GM10248 (cell line): ENCODE data around the gene GRID1.

Experiments
- CTCF ChIA-PET: fragments of 300-600 bp; sonication (Branson Sonifier 250); formaldehyde crosslinking; extraction: SDS; loops from one replicate; lab custom pipeline; 2021; ENCODE audit warnings: antibody characterized with exemption; lab: Yijun Ruan, JAX
- POLR2A ChIA-PET: fragments of 350-650 bp; sonication (Branson Sonifier 250); formaldehyde crosslinking; extraction: SDS; loops from one replicate; lab custom pipeline; 2020; ENCODE audit warnings: antibody characterized with exemption; lab: Yijun Ruan, JAX
- DNase-seq: peaks from one replicate; pipeline ENCODE4 v3.0.0; 2012; ENCODE audit errors: extremely low spot score
- CTCF ChIP-seq: IDR thresholded peaks from 2 replicates; pipeline ENCODE4 v1.5.1; 2012; ENCODE audit warnings: mild to moderate bottlenecking, low read depth; ENCODE audit errors: extremely low read depth, missing control alignments, control extremely low read depth

Gene GRID1

GRCh38 chr10:86355571-86356038 is 11.0 kb downstream of the GRID1 start:
- no peak for DNase-seq
- TF ChIP-seq CTCF = no peak
- POLR2A ChIA-PET = no interaction called here
- CTCF ChIA-PET = interaction anchor here (1.3 kb wide), 1 partner anchor 20 kb away, joined by 4 read pairs; no protein-coding TSS in a partner anchor

DNA sequence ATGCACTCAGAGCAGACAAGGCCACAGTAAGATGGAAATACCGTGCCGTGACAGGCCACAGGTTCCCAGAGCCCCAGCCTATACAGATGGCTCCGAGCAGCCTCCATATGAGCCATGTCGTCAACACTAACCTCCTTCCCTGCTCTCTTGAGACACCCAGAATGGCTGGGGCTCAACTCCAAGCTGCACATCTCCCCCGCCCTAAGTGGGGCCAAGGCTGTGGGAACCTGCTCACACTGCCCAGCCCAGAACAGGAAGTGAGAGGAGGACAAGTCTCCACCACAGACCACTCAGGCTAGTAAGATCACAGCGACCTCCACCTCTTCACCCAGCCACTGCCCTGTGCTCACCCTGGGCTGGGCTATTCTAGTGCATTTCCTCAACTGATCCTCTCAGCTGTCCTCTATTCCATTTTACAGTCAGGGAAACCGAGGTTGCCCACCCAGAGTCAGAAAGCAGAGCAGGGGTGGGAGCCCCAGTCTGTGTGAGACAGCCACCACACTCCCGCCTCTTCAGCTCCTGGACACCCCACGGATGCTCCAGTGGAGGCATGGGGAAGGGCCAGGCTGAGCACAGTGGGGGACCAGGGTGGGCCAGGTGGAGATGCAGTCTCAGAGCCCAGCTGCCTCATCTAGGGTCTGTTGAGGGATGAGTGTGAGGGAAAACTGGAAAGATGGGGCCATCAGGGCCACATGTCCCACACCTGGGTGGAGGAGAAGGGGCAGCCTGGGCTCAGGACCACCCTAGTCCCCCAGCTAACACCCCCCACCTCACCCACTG is 11.6 kb downstream of the GRID1 start:
- CTCF ChIA-PET = interaction anchor here (1.3 kb wide), 1 partner anchor 21 kb away, joined by 4 read pairs; no protein-coding TSS in a partner anchor
- peak; percentile 41 for DNase-seq
- POLR2A ChIA-PET = no interaction called here
- TF ChIP-seq CTCF = no peak

DNA sequence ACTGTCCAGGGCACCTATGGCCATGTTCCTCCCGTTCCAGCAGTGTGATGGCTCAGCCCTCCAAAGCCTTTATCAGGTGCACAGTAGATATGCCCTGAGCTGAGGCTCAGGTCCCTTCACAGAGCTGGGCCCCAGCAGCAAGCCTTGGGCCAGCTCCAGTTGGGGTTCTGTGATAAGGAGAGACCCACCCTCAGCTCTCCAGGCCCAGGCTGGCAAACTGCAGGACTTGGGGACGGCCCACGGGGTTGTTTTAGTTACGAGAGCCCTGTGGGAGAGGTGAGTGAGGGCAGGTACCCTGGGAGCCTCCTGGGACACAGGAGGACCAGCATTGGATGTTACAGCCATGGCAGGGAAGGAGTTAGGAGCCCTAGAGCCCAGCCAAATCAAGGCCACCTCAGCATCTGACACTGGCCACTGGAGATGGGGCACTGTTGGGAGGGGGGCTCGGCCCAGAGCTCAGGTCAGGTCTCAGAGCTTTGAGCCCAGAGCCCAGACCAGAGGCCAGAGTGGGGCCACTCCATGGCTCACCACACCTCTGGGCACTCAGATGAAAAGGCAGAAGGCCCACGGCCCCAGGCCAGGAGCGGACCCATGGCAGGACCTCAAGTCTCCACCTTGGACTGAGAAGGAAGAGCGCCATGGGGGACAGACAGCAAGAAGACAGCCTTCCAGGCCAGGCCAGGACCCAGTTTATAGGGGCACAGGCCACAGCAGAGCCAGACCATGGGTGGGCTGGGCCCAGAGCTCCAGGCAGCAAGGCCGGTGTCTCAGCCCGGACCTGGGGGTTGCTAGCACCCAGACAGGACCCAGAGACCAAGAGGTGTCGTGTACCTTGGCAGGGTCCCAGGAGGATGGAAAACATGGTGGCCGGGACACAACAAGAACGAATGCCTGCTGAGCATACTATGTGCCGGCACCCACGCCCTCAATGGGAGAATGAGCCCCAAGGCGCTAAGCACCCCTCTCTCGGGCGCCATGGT is 12.8 kb downstream of the GRID1 start:
- no peak for DNase-seq
- POLR2A ChIA-PET = no interaction called here
- CTCF ChIA-PET = interaction anchor here (0.7 to 1.3 kb wide), 2 partner anchors 9 to 34 kb away, joined by 3 read pairs; no protein-coding TSS in a partner anchor
- TF ChIP-seq CTCF = no peak

GRCh38 chr10:86350897-86351296 is 15.7 kb downstream of the GRID1 start:
- ChIA-PET POLR2A (no interaction called here), CTCF (no interaction called here)
- no peak for DNase-seq
- no peak for TF ChIP-seq CTCF

DNA sequence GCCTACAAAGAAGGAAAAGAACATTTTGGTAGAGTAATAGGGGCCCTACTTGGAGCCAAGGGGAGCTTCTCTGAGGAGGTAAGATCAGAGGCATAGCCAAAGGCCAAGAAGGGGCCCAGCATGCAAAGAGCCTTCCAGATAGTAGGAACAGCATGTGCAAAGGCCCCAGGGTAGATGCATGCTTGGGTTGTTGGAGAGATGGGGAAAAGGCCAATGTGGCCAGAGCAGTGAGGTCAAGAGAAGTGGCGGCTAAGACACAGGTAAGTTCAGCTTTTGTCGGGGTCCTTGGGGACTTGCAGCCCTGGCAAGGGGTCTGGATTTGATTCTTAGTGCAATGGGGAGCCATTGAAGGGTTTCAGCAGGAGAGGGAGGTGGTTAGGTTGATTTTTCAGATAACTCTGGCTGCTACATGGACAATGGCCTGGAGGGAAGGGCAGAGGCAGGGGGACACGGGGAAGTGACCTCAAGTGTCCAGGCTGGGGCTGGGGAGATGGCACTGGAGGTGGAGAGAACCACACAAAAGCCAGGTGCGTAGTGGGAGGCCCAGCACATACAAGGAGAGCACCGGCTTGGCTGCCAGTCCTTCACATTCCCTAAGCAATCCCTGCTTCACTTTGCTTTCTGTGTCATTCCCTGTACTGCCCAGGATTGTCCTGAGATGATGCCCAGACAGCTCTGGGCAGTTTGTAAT is 16.5 kb downstream of the GRID1 start:
- TF ChIP-seq CTCF = no peak
- POLR2A ChIA-PET = no interaction called here
- no peak for DNase-seq
- CTCF ChIA-PET = interaction anchor here (1.7 to 2.8 kb wide), 2 partner anchors 10 to 28 kb away, joined by 5 to 7 read pairs; no protein-coding TSS in a partner anchor
